Activated gamma-delta T cell treated with anti-CD3 and anti-CD28 coated beads, Interleukin-2, amount 50 U/mL, for 16 hours (primary cell): Measurements from ENCODE around the gene SLC35D1.
"Not testable (repeated sequence)": the region's sequence is repeated elsewhere in the genome, so short reads cannot be mapped to it uniquely, and the experiment has no call there.

ENCODE experiments used
- DNase-seq: peaks from one replicate; pipeline ENCODE4 v3.0.0-alpha.2; 2020; ENCODE audit warnings: low read depth

The SLC35D1 gene

DNA sequence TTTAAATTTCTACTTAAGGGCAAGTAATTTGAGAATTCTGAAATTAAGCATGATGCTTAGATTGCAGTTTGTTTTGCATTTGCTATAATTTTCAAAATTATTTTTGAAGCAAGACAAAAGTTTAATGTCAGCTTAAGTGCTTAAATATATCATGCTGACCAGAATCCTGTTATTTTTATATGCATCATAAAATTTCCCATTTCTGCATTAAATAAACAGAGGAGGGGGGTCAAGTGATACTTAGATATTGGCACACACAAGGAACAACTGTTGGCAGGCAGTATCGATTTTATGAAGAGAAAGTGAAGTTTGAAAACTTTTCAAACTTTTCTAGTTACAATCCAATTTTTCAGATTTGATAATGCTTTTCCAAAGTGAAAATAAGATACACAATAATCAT is 68.1 kb downstream of the SLC35D1 start:
- no peak for DNase-seq

DNA sequence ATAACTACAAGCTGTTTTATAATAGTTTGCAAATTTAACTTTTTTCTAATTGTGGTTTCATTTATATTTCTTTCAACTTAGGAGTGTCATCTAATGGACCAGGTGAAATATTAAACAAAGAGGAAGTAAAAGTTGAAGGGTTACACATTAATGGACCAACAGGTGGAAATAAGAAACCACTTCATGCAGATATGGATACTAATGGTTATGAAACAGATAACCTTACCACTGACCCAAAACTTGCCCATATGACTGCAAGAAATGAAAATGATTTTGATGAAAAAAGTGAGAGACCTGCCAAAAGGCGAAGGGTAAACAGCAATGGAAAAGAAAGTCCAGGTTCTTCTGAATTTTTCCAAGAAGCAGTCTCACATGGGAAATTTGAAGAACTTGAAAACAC is 69.5 kb downstream of the SLC35D1 start:
- no peak for DNase-seq

DNA sequence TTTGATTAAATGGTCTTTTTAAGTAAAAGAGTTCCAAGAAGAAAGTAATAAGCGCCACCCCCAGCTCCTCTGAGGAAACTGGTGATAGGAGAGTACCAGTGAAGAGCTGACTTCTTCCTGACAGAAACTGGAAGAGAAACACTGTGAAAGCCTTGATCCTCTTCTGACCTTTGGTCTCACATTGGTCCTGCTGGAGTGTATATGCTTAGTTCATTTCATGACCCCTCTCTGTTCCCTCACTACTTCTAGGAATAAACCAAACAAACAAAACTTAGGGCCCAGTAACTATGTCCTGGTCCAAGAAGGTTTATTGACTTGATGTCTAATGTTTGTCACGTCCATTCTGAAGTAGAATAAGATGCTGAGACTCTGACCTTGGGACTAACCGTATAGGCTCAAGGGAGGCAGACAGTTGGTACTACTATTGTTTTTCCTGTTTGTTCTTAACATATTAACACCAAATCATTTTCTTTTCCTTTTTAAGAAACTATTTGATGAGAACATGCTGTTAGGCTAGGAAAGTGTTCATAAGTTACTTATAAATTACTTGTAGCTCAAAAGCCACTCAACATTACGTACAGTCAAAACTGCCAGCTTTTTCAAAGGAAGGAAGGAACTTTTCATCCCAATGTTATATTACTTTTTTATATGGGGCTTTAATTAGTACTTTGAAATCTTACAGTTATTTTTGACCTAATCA is 71.2 kb downstream of the SLC35D1 start:
- DNase-seq, result no peak

DNA sequence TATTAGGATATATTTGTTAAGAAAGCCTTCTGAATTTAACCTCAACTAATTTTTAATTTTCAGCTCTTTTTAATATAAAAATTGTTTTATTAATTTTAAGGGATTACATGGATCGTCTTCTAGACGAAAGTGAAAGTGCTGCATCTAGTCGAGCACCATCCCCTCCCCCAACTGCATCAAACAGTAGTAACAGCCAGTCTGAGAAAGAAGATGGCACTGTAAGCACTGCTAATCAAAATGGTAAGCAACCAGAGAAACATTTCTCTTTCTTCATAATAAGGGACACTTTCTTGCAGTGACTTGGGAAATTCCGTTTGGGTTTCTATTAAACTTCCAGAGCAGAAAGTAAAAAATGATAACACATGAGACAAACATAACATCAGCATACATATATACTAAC is 72.3 kb downstream of the SLC35D1 start:
- DNase-seq, result peak; percentile 17

GRCh38 chr1:66980745-66981367 is 73.1 kb downstream of the SLC35D1 start:
- DNase-seq, result no peak

DNA sequence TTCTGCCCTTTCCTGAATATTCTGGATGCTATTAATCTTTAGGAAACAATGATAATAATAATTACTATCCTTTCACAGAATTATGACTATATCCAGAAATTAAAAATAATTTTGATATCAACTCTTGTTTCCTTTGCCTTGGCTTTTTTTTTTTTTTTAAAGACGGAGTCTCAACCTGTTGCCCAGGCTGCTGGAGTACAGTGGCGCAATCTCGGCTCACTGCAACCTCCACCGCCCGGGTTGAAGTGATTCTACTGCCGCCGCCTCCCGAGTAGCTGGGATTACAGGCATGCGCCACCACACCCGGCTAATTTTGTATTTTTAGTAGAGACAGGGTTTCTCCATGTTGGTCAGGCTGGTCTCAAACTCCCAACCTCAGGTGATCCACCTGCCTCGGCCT is 74.3 kb downstream of the SLC35D1 start:
- not testable (repeated sequence) for DNase-seq

DNA sequence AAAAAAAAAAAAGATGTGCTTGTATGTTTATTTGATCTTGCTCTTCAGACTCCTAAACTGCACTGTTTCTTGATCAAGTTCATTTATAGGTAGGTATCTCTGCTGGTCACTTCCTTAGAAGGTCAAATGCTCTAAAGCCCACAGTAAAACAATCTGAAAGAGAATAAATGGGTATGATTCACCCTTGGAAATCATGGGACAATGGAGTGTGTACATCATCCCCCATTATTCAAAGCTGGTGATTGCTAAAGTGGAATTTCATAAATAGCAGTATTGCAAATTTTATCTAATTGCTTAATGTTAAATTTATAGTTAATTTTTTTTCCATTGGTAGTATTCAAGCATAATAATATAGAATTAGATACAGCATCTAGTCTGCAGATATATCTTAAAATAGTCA is 75.7 kb downstream of the SLC35D1 start:
- no peak for DNase-seq

DNA sequence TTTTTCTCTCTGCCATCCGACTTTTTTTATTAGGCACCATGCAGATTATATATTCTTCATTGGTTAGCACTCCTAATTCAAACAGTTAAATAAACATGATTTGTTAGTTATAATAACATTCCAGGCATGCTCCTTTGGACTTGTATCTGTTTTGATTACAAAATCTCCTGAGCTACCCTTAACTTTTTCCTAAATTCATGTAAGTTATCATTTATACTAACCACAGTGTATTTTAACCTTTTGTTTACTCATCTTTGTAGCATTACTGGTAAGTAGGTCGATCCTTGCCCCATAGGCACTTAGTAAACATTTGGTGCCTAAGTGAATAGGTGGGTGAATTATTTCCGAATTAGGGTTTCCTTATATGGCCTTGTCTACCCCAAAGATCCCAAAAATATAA is 85.4 kb downstream of the SLC35D1 start:
- no peak for DNase-seq

DNA sequence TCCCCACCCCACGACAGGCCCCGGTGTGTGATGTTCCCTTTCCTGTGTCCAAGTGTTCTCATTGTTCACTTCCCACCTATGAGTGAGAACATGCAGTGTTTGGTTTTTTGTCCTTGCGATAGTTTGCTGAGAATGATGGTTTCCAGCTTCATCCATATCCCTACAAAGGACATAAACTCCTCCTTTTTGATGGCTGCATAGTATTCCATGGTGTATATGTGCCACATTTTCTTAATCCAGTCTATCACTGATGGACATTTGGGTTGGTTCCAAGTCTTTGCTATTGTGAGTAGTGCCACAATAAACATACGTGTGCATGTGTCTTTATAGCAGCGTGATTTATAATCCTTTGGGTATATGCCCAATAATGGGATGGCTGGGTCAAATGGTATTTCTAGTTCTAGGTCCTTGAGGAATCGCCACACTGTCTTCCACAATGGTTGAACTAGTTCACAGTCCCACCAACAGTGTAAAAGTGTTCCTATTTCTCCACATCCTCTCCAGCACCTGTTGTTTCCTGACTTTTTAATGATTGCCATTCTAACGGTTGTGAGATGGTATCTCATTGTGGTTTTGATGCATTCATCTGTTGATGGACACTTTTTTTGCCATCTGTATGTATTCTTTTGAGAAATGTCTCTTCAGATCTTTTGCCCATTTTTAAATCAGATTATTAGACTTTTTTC is 87.6 kb downstream of the SLC35D1 start:
- DNase-seq, result not testable (repeated sequence)

DNA sequence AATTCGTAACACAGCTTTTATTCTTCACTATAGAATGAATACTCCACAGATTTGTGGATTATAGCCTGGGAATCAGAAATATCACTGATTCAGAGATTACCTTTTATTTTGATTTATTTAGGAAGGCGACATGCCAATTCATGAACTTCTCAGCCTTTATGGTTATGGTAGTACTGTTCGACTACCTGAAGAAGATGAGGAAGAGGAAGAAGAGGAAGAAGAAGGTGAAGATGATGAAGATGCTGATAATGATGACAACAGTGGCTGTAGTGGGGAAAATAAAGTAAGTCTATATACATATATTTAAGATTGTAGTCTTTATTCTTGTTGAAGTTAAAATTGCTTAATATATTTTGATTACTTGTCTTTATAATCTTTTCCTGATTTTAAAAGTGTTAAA is 96.0 kb downstream of the SLC35D1 start:
- DNase-seq, result no peak

- DNase-seq, result no peak
Observed at GRCh38 chr1:66954208-66954607, 99.7 kb downstream of the SLC35D1 start.

GRCh38 chr1:66951513-66951912 is 102.4 kb downstream of the SLC35D1 start:
- DNase-seq, result no peak
